K562 (cell line): ENCODE results near the gene CA6. TPM values are rescaled to one million over a fixed set of nuclear protein-coding genes. Genes with fewer than 3 reads are reported as not detected.

Experiments
- CBFA2T3 ChIP-seq: fragments of 450-650 bp; IDR thresholded peaks from 2 replicates; pipeline ENCODE4 v1.6.1; 2017
- DLX4 ChIP-seq: fragments of 250-450 bp; sonication (Bioruptor Pico); IDR thresholded peaks from 2 replicates; pipeline ENCODE4 v1.6.1; 2021; ENCODE audit warnings: mild to moderate bottlenecking
- E2F6 ChIP-seq, 2 experiments: IDR thresholded peaks; 2 replicates each; pipeline ENCODE4 v1.6.1; 2011; ENCODE audit warnings: borderline replicate concordance in 1 of 2, control low read depth in 1 of 2, low read depth in 1 of 2, low read length in 1 of 2, mild to moderate bottlenecking in 1 of 2, mixed read lengths in 1 of 2, moderate library complexity in 1 of 2; ENCODE audit not compliant: insufficient read depth in 1 of 2, insufficient read length in 1 of 2, poor library complexity in 1 of 2, severe bottlenecking in 1 of 2; ENCODE audit errors: extremely low read depth in 1 of 2
- FOXA3 ChIP-seq, 2 experiments: fragments of 450-650 bp in 1 of 2; sonication (generic) in 1 of 2; formaldehyde crosslinking; IDR thresholded peaks in 1 of 2; conservative IDR thresholded peaks in 1 of 2; 2 replicates each; pipeline versions ENCODE4 v1.4.0 to v1.8.0; 2020 to 2022; ENCODE audit warnings: mild to moderate bottlenecking in 2 of 2, missing genetic modification reagents in 1 of 2
- L3MBTL2 ChIP-seq: fragments of 450-650 bp; IDR thresholded peaks from 2 replicates; pipeline ENCODE4 v1.6.1; 2016; ENCODE audit warnings: mild to moderate bottlenecking, moderate library complexity
- MAX ChIP-seq: sonication (generic); formaldehyde crosslinking; IDR thresholded peaks from 2 replicates; pipeline ENCODE4 v1.9.0; 2022; ENCODE audit warnings: mild to moderate bottlenecking, missing genetic modification reagents
- NFE2 ChIP-seq: IDR thresholded peaks from 2 replicates; pipeline ENCODE4 v1.6.1; 2014; ENCODE audit warnings: antibody characterized with exemption, low read depth
- NRF1 ChIP-seq, 2 experiments: fragments of 450-650 bp; IDR thresholded peaks in 1 of 2; conservative IDR thresholded peaks in 1 of 2; 2 replicates each; pipeline ENCODE4 v1.6.1; 2014; ENCODE audit warnings: mild to moderate bottlenecking in 2 of 2
- POLR2AphosphoS2 ChIP-seq: IDR thresholded peaks from 2 replicates; pipeline ENCODE4 v1.6.1; 2012; ENCODE audit warnings: low read length, improper control_type of control experiment
- RAD51 ChIP-seq: fragments of 450-650 bp; IDR thresholded peaks from 2 replicates; pipeline ENCODE4 v1.7.1; 2016; ENCODE audit warnings: low read depth, mild to moderate bottlenecking, borderline replicate concordance
- SAFB2 ChIP-seq: fragments of 200-400 bp; formaldehyde crosslinking; IDR thresholded peaks from 2 replicates; pipeline ENCODE4 v1.6.1; 2018; ENCODE audit warnings: borderline replicate concordance, low read length, low read depth, moderate library complexity; ENCODE audit not compliant: severe bottlenecking
- USF1 ChIP-seq: sonication (generic); formaldehyde crosslinking; IDR thresholded peaks from 2 replicates; pipeline ENCODE4 v1.9.0; 2022; ENCODE audit warnings: mild to moderate bottlenecking, missing genetic modification reagents
- ZNF316 ChIP-seq: fragments of 450-650 bp; IDR thresholded peaks from 2 replicates; pipeline ENCODE4 v1.6.1; 2016
- polyA plus RNA-seq, 8 experiments: library from polyadenylated mRNA; depleted of rRNA in 4 of 8; stranded (reverse) in 5 of 8; unstranded in 3 of 8; fragments of >200 nt; fragmentation: Nextera tagmentation in 2 of 8; fragmentation: Illumina TruSeq in 1 of 8; extraction: Ambion mirVana in 2 of 8; extraction: Trizol in 1 of 8; gene quantifications; 2 replicates each; pipeline versions ENCODE4 v1.2.1 to v1.2.3, GENCODE V29; 2011 to 2014; ENCODE audit warnings: inconsistent platforms in 1 of 8, missing spikeins in 1 of 8
- total RNA-seq, 7 experiments: library from RNA; depleted of rRNA in 6 of 7; stranded (reverse); fragments of >200 nt in 6 of 7; fragmentation: Illumina TruSeq in 2 of 7; extraction: Trizol in 2 of 7; gene quantifications; 2 replicates each; pipeline versions ENCODE4 v1.2.1 to v1.2.3, GENCODE V29; 2011 to 2021; ENCODE audit warnings: low replicate concordance in 1 of 7

CA6 gene
- total and polyA plus RNA-seq, 9 of the 15 experiments (the other 6 are each of a cell fraction or from before 2014, with no cell fraction given): not detected

GRCh38 chr1:8910914-8911313 is 34.8 kb upstream of the CA6 start (continued):
- peak; percentile 51; the same call in 1 of the 2 replicates for TF ChIP-seq MAX
- no peak for TF ChIP-seq SAFB2
- no peak for TF ChIP-seq POLR2AphosphoS2
- TF ChIP-seq USF1 (CRISPR knock-in tag): peak; percentile 39; the same call in 1 of the 2 replicates
- TF ChIP-seq CBFA2T3: peak; percentile 21; the same call in 1 of the 2 replicates
- TF ChIP-seq ZNF316: peak; percentile 2; the same call in 1 of the 2 replicates
- TF ChIP-seq E2F6 (IDR thresholded peaks at IDR 0.05; ENCODE audit: borderline replicate concordance in 1 of 2, extremely low read depth in 1 of 2, insufficient read depth in 1 of 2, insufficient read length in 1 of 2, low read depth in 1 of 2, low read length in 1 of 2, poor library complexity in 1 of 2, severe bottlenecking in 1 of 2): peak; percentile 23 to 72
- TF ChIP-seq NRF1 (conservative IDR thresholded peaks at IDR 0.05 in 1 of 2, IDR thresholded peaks at IDR 0.05 in 1 of 2): peak; percentile 16 to 46; a peak in 1 of 4 replicates
- no peak for TF ChIP-seq DLX4
- TF ChIP-seq NFE2: peak; percentile 29; the same call in 1 of the 2 replicates
- peak; percentile 68; the same call in 1 of the 2 replicates for TF ChIP-seq RAD51
- no peak for TF ChIP-seq FOXA3 (CRISPR knock-in tag; conservative IDR thresholded peaks at IDR 0.05 in 1 of 2, IDR thresholded peaks at IDR 0.05 in 1 of 2)
- peak; percentile 83 for TF ChIP-seq L3MBTL2
